DOHH2 (cell line): ENCODE data around the gene CPXM2.

Experiments used
- H3F3A ChIP-seq: fragments of 200-600 bp; sonication (generic), shearing (Covaris generic); 2 replicates; pipeline ENCODE4 v1.6.0; 2016; ENCODE audit warnings: antibody characterized with exemption, mild to moderate bottlenecking; ENCODE audit not compliant: control insufficient read depth, insufficient read depth
- H3K27ac ChIP-seq: fragments of 200-600 bp; sonication (generic); 2 replicates; pipeline ENCODE4 v1.5.1; 2014; ENCODE audit warnings: low read depth, mild to moderate bottlenecking, low read length, moderate library complexity
- H3K27me3 ChIP-seq: fragments of 200-600 bp; sonication (generic); 2 replicates; pipeline ENCODE4 v1.6.1; 2014; ENCODE audit warnings: mild to moderate bottlenecking, low read length, mixed read lengths; ENCODE audit not compliant: control insufficient read depth
- H3K36me3 ChIP-seq: fragments of 200-600 bp; sonication (generic); 2 replicates; pipeline ENCODE4 v1.6.1; 2014; ENCODE audit warnings: mild to moderate bottlenecking, low read length, moderate library complexity, mixed read lengths; ENCODE audit not compliant: control insufficient read depth
- H3K4me1 ChIP-seq: fragments of 200-600 bp; sonication (generic); 2 replicates; pipeline ENCODE4 v1.6.1; 2014; ENCODE audit warnings: mild to moderate bottlenecking, low read length, mixed read lengths; ENCODE audit not compliant: control insufficient read depth
- H3K4me2 ChIP-seq: fragments of 200-600 bp; sonication (generic); 2 replicates; pipeline ENCODE4 v1.6.0; 2014; ENCODE audit warnings: mild to moderate bottlenecking, low read length, moderate library complexity
- H3K4me3 ChIP-seq: fragments of 200-600 bp; sonication (generic); 2 replicates; pipeline ENCODE4 v1.5.1; 2014; ENCODE audit warnings: mild to moderate bottlenecking, low read length, mixed read lengths
- H3K79me2 ChIP-seq: fragments of 200-600 bp; sonication (generic); 2 replicates; pipeline ENCODE4 v1.6.1; 2014; ENCODE audit warnings: mild to moderate bottlenecking, low read length, mixed read lengths; ENCODE audit not compliant: control insufficient read depth
- H3K9me2 ChIP-seq: fragments of 200-600 bp; sonication (generic); replicated peaks from 2 replicates; pipeline ENCODE4 v1.6.1; 2014; ENCODE audit warnings: mild to moderate bottlenecking, low read length, mixed read lengths; ENCODE audit not compliant: control insufficient read depth
- H3K9me3 ChIP-seq: fragments of 200-600 bp; sonication (generic); 2 replicates; pipeline ENCODE4 v1.6.1; 2014; ENCODE audit warnings: antibody characterized with exemption, low read length, mixed read lengths; ENCODE audit not compliant: control insufficient read depth, insufficient read depth
- H4K20me1 ChIP-seq: fragments of 200-600 bp; sonication (generic); 2 replicates; pipeline ENCODE4 v1.6.0; 2014; ENCODE audit warnings: low read depth, mild to moderate bottlenecking, antibody characterized with exemption, low read length, moderate library complexity; ENCODE audit not compliant: control insufficient read depth, insufficient read depth
- CTCF ChIP-seq: fragments of 200-600 bp; sonication (generic); IDR thresholded peaks from one replicate; pipeline ENCODE4 v1.5.1; 2014; ENCODE audit warnings: antibody characterized with exemption, mild to moderate bottlenecking, low read depth, low read length; ENCODE audit not compliant: poor library complexity, severe bottlenecking
- EZH2phosphoT487 ChIP-seq: fragments of 200-600 bp; sonication (generic); IDR thresholded peaks from 2 replicates; pipeline ENCODE4 v1.6.1; 2017; ENCODE audit warnings: borderline replicate concordance, mild to moderate bottlenecking, antibody characterized with exemption, low read length, moderate library complexity, mixed read lengths

The CPXM2 gene

DNA sequence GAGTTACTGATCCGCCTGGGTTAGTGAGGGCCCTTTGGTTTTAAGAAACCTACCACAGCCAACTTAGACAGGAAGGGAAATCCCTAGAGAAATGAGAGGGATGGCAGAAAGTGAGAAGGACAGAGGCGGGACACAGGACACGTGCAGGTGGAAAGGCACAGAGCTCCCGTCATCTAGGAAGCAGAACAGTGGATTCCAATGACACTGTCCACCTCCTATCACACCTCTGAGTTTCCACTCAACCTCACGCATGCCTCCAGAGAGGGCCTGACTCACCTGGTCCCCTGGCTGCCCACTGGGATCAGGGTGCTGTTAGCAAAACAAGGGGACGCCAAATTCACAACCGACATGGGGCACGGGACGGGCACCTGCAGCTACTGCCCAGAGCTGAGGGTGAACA, 26.3 kb downstream of the CPXM2 start:
- Histone ChIP-seq H3K9me3 (no peaks in the 10 kb centered on the region), H3K79me2 (no peaks in the 10 kb centered on the region), H4K20me1 (no peaks in the 10 kb centered on the region)

DNA sequence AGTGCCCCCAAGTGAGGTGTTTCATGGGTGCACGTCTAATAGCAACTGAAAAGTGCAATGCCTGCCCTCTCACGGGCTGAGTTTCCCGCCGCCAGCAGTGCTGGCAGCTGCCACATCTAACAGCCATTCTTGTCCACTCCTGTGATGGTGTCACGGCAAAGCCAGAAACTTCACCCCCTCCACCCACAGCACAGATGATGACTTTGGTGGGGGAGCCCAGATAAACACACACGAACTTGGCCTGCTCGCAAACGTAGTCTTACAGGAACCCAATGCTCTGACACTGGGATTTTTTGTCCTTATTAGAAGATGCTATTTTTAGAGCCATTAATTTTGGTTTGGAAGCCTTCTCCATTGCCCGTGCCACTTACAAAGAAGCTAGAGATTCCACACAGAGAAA, 26.7 kb downstream of the CPXM2 start:
- H3K36me3 ChIP-seq, result no peaks in the 10 kb centered on the region
- no peak overlapping the region for H3K27ac ChIP-seq
- H3K4me1 ChIP-seq, result no peaks in the 10 kb centered on the region
- no peaks in the 10 kb centered on the region for H4K20me1 ChIP-seq
- no peak overlapping the region for H3K4me3 ChIP-seq
- H3K4me2 ChIP-seq, result no peak overlapping the region
- no peaks in the 10 kb centered on the region for H3K27me3 ChIP-seq
- no peaks in the 10 kb centered on the region for H3K9me3 ChIP-seq
- H3K9me2 ChIP-seq, result no peaks in the 10 kb centered on the region
- H3K79me2 ChIP-seq, result no peaks in the 10 kb centered on the region
- no peak for TF ChIP-seq CTCF
- no peak for TF ChIP-seq EZH2phosphoT487
- no peaks in the 10 kb centered on the region for H3F3A ChIP-seq

More for the DNA sequence above, 26.3 kb downstream of the CPXM2 start:
- no peak overlapping the region for H3K4me3 ChIP-seq
- H3K36me3 ChIP-seq, result no peaks in the 10 kb centered on the region
- H3K27ac ChIP-seq, result no peak overlapping the region
- no peak overlapping the region for H3K4me2 ChIP-seq
- no peak for TF ChIP-seq EZH2phosphoT487
- TF ChIP-seq CTCF, result no peak
- H3F3A ChIP-seq, result no peaks in the 10 kb centered on the region
- H3K9me2 ChIP-seq, result no peaks in the 10 kb centered on the region
- no peaks in the 10 kb centered on the region for H3K27me3 ChIP-seq
- no peaks in the 10 kb centered on the region for H3K4me1 ChIP-seq

DNA sequence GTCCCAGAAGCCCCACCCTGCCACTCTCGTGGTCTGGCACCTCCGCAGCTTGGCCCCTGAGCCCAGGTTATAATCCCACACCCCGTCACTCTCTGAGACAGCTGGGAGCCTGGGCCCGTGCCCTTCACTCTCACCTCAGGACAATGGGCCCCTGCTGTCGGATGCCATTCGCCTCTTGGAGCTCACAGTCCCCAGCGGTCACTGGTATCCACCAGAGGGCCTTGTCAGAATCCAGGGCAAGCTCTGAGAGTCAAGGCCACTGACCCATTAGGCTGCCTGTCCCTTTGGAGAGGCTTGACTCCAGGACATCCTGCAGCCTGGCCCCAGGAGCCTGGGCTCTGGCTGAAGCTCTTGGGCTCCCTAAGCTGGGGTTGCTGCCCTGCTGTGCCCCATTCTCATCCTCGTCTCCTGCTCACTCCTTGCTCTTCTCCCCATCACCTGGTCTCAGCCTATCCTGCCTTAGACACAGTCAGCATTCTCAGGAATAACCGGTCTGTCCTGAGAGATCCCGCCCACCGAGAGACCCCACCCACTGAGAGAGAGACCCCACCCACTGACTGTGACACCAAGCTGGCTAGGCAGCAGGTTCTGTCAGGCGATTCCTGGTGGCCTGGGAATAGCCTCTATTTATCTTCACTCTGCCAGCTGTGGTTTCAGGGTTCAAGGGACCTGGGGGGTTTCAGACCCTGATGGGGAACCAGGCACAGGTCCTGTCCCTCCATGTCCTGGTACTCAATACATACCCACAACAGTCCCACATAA, 27.7 kb downstream of the CPXM2 start:
- no peak overlapping the region for H3K4me2 ChIP-seq
- no peaks in the 10 kb centered on the region for H3K27me3 ChIP-seq
- H4K20me1 ChIP-seq, result no peaks in the 10 kb centered on the region
- no peaks in the 10 kb centered on the region for H3K9me3 ChIP-seq
- no peaks in the 10 kb centered on the region for H3F3A ChIP-seq
- TF ChIP-seq EZH2phosphoT487 (no peak), CTCF (no peak)
- H3K9me2 ChIP-seq, result no peaks in the 10 kb centered on the region
- no peaks in the 10 kb centered on the region for H3K4me1 ChIP-seq
- no peak overlapping the region for H3K27ac ChIP-seq
- H3K36me3 ChIP-seq, result no peaks in the 10 kb centered on the region
- H3K79me2 ChIP-seq, result no peaks in the 10 kb centered on the region
- no peak overlapping the region for H3K4me3 ChIP-seq

GRCh38 chr10:123863183-123863575, 28.4 kb downstream of the CPXM2 start:
- no peak overlapping the region for H3K4me2 ChIP-seq
- no peaks in the 10 kb centered on the region for H3K79me2 ChIP-seq
- H3K27ac ChIP-seq, result no peak overlapping the region
- no peak for TF ChIP-seq CTCF
- TF ChIP-seq EZH2phosphoT487, result no peak
- H3K9me3 ChIP-seq, result no peaks in the 10 kb centered on the region
- no peaks in the 10 kb centered on the region for H3K9me2 ChIP-seq
- no peaks in the 10 kb centered on the region for H3K27me3 ChIP-seq
- no peaks in the 10 kb centered on the region for H3K36me3 ChIP-seq
- no peak overlapping the region for H3K4me3 ChIP-seq
- no peaks in the 10 kb centered on the region for H4K20me1 ChIP-seq
- H3F3A ChIP-seq, result no peaks in the 10 kb centered on the region
- H3K4me1 ChIP-seq, result no peaks in the 10 kb centered on the region
